Measurements from ENCODE around the gene RSPO1.

RSPO1 gene

DNA sequence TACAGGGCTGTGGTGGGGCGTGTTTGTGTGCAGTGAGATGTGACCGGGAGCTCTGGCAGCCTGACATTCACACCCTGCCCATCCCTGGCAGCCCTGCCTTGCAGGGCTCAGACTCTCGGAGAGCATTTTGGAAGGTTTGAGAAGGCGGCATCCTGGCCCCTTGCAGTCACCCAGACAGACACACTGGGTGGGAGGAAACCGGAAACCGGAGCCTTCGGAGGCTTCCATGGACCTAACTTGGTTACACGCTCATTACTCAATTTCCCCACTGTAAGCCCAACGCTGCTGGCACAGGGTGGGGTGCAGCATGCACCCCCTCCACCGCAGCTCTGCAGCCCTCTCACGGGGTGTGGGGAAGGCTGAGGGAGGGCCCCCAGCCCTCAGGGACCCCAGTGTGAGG lies 22.2 kb upstream of the RSPO1 start:
- DNase-seq (ENCODE audit: low read depth): no peak

DNA sequence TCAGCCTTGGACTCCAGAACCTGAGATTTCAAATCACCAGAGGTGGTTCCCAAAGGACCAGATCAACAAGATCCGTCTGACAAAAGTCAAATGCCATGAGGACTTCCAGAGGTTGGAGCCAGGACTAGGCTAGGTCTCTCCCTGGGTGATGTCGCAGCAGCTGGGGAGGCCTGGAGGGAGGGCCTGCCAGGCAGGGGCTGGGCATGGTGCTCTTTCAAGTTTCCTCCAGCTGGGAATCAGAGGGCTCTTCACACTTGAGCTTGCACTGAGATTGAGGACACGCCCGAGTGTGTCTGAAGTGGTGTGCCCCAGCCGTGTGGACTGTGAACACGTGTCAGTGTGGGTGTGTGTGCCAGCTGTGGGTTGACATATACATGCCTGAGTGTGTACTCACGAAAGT lies 21.3 kb upstream of the RSPO1 start:
- no peak for DNase-seq (ENCODE audit: low read depth)

DNA sequence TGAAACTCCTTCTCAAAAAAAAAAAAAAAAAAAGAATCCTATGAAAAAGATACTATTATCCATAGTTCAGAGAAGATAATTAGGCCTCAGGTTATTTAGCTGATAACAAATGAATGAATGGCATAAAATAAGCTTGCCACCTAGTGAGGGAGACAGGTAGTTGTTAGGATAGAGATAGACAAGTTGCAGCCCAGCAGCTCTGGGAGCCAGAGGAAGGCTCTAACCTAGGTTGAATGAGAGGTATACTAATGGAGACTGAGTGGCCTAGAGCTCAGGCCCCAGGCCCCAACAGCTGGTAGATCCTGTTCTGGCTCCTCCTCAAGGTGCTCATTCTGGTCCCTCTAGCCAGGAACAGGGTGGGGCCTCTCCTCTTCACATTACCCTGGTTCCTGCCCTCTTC lies 20.6 kb upstream of the RSPO1 start:
- DNase-seq (ENCODE audit: low read depth): no peak

GRCh38 chr1:37653906-37654305 lies 19.2 kb upstream of the RSPO1 start:
- no peak for DNase-seq (ENCODE audit: low read depth)

DNA sequence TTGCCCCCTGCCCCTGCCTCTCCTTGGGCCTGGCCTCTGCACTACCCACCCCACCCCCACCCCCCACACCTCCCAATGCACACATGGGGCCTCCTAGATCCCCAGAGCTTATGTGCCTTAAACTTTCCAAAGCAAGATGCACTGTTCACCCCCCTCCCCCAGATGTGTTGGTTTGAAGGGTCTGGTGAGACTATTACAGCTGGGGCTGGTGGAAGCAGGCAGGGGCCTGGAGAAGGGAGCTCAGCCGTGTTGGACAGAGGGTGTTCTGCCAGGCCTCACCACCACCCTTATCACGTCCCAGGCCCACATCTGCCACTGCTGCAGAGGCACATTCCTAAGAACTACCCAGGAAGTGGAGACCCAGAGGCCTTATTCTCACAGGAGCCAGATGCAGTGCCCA lies 18.3 kb upstream of the RSPO1 start:
- no peak for DNase-seq (ENCODE audit: low read depth)

- no peak for DNase-seq (ENCODE audit: low read depth)
Measured at GRCh38 chr1:37651803-37652202, 17.1 kb upstream of the RSPO1 start.

DNA sequence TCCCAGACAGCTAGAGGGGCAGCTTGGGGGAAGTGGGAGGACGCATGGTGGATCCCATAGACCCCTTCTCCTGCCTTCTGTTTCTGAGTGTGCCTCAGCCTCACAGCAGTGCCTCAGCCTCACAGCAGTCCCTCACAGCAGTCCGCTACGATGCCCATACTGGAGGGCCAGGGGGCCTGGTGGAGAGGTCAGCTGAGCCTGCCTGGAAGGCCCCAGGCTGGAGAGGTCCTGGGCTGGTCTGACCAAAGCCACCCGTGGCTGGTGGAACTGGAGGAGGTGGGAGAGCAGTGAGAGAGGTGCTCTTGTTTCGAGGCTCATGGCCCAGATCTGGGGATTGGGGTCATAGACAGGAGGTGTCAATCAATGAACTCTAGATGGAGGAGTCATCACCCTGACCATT lies 16.0 kb upstream of the RSPO1 start:
- no peak for DNase-seq (ENCODE audit: low read depth)

- DNase-seq (ENCODE audit: low read depth): no peak
Measured at GRCh38 chr1:37650173-37650572, 15.5 kb upstream of the RSPO1 start.

GRCh38 chr1:37647281-37647680 lies 12.6 kb upstream of the RSPO1 start:
- no peak for DNase-seq (ENCODE audit: low read depth)

DNA sequence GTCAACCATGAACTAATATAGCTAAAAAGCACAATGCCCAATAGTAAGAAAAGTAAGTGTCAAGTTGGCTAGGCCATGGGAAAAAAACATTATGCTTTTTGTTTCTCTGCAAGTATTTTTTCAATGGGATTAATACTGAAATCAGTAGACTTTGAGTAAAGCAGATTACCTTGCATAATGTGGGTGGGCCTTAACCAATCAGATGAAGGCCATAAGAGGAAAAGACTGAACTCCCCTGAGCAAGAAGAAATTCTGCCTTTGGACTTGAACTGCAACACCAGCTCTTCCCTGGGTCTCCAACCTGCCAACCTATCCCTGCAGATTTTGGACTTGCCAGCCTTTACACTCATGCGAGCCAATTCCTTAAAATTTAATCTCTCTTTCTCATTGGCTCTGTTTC lies 6.4 kb upstream of the RSPO1 start:
- DNase-seq (ENCODE audit: low read depth): no peak

- DNase-seq (ENCODE audit: low read depth): no peak
Measured at GRCh38 chr1:37636435-37636834, 1.7 kb upstream of the RSPO1 start.

DNA sequence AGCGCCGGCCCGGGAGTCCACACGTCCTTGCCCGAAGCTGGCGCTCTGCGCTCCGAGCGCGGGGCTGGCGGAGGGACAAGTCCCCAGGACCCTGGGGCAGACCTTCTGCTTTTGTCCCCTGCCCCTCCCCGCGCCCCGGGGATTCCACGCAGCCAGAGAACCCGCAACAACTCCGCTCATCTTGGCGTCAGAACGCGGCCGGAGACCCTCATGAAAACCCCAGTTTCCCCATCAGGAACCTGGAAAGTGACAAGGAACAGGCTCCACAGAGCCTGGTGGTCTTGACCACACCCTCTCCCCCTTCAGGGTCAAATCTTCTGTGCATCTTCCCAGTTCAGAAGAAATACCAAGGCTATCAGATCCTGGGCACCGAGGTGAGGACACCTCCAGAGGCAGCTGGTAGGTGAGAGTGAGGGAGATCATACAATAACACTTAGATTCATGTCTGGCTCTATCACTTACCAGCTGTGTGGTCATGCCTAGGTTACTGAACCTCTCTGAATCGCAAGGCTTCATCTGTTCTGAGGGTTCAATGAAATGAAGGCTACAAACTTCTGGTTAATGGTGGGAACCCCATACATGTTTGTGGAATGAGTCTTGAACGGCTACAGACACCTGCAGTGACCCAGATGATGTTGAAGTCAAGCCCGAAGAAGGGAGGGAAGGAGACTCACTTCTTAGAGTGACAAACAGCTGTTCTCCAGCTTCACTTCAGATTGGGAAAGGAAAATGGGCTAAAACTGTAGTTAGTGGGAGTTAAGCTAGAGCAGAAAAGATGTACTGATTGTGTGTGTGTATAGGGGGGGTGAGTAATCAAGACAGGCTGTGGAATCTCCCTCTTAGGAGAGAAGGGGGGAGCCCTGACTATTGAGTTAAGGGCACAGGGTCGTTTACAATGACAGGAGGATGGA lies 555 bp upstream of the RSPO1 start:
- no peak for DNase-seq (ENCODE audit: low read depth)

- no peak for DNase-seq (ENCODE audit: low read depth)
Measured at GRCh38 chr1:37633938-37634243, 801 bp downstream of the RSPO1 start.

GRCh38 chr1:37633040-37633937 lies 1.4 kb downstream of the RSPO1 start:
- no peak for DNase-seq (ENCODE audit: low read depth)

GRCh38 chr1:37631036-37631435 lies 3.7 kb downstream of the RSPO1 start:
- no peak for DNase-seq (ENCODE audit: low read depth)

DNA sequence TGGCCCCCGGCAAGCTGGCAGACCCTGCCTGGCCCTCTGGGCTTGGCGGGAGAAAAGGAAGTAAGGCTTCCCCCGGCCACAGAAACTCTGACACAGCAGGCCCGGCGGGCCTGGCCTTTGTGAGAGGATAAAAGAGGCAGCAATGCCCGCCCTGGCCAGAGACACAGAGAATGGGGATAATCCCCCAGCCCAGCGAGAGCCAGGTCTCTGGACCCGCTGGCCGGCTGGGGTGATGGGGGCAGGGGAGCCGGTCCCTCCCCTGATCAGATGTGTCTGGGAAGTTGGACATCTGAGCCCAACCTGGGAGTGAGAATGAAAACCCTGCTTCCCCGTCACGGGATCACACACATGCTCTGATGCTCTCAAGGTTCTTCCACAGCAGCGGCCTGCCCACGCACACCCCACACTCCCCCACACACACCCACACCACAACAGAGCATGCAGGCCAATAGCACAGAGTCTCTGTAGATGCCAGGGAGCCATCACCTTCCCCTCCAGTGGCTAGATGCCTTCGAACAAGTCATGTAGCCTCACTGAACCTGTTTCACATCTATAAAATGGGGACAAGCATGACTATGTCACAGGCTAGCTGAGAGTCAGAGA lies 4.2 kb downstream of the RSPO1 start:
- DNase-seq (ENCODE audit: low read depth): no peak

- DNase-seq (ENCODE audit: low read depth): no peak
Measured at GRCh38 chr1:37629726-37630425, 4.8 kb downstream of the RSPO1 start.

DNA sequence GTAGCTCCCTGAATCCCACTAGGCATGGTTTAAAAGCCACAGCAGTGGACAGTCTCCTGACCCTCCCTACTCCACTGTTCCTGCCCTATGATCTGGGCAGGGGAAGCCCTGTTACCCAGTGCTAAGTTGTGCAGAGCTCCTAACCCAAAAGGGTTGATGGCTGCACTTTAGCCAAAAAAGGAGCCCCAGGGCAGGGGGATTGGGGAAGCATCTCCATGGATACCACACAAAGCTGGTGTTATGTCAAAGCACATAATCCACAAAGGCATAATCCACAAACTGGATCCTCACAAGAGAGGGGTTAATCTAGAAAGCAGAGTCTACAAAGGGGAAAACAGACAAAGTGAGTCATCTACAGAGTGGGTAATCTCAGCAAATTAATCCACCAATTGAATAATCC lies 5.7 kb downstream of the RSPO1 start:
- DNase-seq (ENCODE audit: low read depth): no peak

DNA sequence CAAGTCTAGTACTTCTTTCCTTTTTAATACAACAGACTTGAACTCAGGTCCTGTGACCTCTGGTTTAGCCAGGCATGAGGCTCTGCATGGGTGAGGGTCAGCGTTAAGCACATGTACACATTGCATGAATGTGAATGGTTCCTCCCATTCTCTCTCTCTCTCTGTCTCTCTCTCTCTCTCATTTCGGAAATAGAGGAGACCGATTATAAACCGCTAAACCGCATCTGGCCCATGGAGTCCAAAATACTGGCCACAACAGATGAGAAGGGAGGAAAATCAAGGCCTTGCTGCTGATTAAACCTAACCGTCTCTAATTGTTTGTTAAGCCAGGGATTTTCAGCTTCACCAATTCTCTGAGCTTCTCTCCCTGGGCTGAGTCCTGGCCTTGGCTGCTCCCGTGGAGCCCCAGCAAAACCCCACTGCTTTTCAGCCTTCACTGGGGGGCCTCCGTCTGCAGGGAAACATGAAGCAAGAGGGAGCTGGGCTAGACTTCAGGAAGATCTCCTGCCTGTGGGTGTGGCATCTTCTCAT lies 6.6 kb downstream of the RSPO1 start:
- DNase-seq (ENCODE audit: low read depth): no peak

DNA sequence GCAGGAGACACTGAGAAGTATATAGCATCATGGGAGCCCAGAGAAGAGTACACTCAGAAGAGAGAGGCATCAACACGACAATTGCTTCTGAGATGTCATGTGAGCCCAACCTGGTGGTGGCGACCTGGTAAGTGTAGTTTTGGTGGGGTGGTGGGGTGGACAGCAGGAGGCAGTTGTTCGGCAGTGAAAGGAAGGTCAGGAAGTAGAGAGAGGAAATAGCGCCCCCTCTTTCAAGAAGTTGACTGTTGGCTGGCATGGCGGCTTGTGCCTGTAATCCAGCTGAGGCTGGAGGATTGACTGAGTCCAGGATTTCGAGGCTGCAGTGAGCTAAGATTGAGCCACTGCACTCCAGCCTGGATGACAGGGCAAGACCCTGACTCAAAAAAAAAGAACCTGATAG lies 12.6 kb downstream of the RSPO1 start:
- DNase-seq (ENCODE audit: low read depth): no peak

DNA sequence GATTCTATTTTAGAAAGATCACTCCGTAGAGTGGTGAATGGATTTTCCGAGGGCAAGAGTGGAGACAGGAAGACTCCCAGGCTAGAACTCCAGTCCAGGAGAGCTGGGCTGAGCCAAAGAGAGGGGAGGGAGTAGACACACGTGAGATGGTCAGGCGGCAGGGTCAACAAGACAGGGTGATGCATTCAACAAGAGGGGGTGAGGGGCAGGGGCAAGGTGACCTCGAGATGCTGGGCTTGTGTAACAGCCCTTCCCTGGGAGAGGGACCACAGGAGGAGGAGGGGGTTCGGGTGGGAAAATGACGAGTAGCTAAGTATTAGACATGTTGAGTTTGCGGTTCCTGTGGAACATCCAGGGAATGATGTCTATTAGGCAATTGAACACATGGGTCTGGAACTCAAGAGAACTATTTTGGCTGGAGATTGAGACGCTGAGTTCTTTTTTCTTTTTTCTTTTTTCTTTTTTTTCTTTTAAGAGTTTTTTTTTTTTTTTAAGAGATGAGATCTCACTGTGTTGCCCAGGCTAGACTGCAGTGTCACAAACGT lies 13.3 kb downstream of the RSPO1 start:
- DNase-seq (ENCODE audit: low read depth): no peak

- DNase-seq (ENCODE audit: low read depth): no peak
Measured at GRCh38 chr1:37620707-37621106, 14.0 kb downstream of the RSPO1 start.
